K562 (cell line): ENCODE results near the gene AHSG. TPM values are rescaled to one million over a fixed set of nuclear protein-coding genes. Genes with fewer than 3 reads are reported as not detected.

Source experiments
- ATAC-seq: fragments of 200-7000 bp; cut with Tn5 transposase; 3 replicates; pipeline ENCODE4 v1.9.1; 2020; ENCODE audit warnings: moderate library complexity
- BruUV-seq: library from RNA; stranded (reverse); fragments of 400-500 nt; replicated peaks from 2 replicates; lab custom pipeline; 2021; lab: Mats Ljungman, UMichigan
- CTCF ChIA-PET: fragments of 300-600 bp; formaldehyde crosslinking; extraction: SDS; loops from one replicate; lab custom pipeline; 2021; ENCODE audit warnings: low intra/inter-chr PET ratio; lab: Yijun Ruan, JAX
- POLR2A ChIA-PET: fragments of 300-600, 350-650 bp; sonication (Branson Sonifier 250); formaldehyde crosslinking; extraction: SDS; loops from one replicate; lab custom pipeline; 2021; ENCODE audit warnings: antibody characterized with exemption, inconsistent platforms; lab: Yijun Ruan, JAX
- DNase-seq, 4 experiments: peaks; one replicate each; pipeline versions ENCODE4 v3.0.0 to v3.0.0-alpha.2; 2011 to 2018; ENCODE audit warnings: low spot score in 3 of 4, mixed read lengths in 3 of 4; ENCODE audit errors: extremely low read depth in 1 of 4
- FAIRE-seq: peaks from 2 replicates; lab custom pipeline; 2011; peaks lifted over from hg19 to GRCh38; lab: Jason Lieb, UNC
- H2AFZ ChIP-seq: 2 replicates; pipeline ENCODE4 v1.6.0; 2011; ENCODE audit warnings: low read depth, low read length, control low read depth, inconsistent platforms
- H3K27ac ChIP-seq: fragments of 200-600 bp; 3 replicates; pipeline ENCODE4 v1.8.0; 2011; ENCODE audit warnings: low read depth, mild to moderate bottlenecking, control low read depth, inconsistent platforms, low read length, moderate library complexity, mixed read lengths; ENCODE audit errors: extremely low read depth
- H3K27me3 ChIP-seq, 2 experiments: fragments of 300-600 bp in 1 of 2; 2 replicates in 1 of 2; 3 replicates in 1 of 2; pipeline versions ENCODE4 v1.6.0 to v1.8.0; 2011; ENCODE audit warnings: inconsistent platforms in 2 of 2, low read length in 2 of 2, mild to moderate bottlenecking in 1 of 2, mixed read lengths in 1 of 2, moderate library complexity in 1 of 2; ENCODE audit not compliant: control insufficient read depth in 2 of 2, insufficient read depth in 2 of 2
- H3K36me3 ChIP-seq: fragments of 300-600 bp; 3 replicates; pipeline ENCODE4 v1.8.0; 2011; ENCODE audit warnings: mild to moderate bottlenecking, low read length, inconsistent platforms; ENCODE audit not compliant: control insufficient read depth, insufficient read depth
- H3K4me1 ChIP-seq, 2 experiments: fragments of 200-600 bp in 1 of 2; replicated peaks in 1 of 2; 2 replicates in 1 of 2; 3 replicates in 1 of 2; pipeline versions ENCODE4 v1.5.1 to v1.8.0; 2011; ENCODE audit warnings: inconsistent platforms in 2 of 2, low read length in 2 of 2, mild to moderate bottlenecking in 1 of 2, mixed read lengths in 1 of 2, moderate library complexity in 1 of 2; ENCODE audit not compliant: control insufficient read depth in 2 of 2, insufficient read depth in 2 of 2
- H3K4me2 ChIP-seq: 2 replicates; pipeline ENCODE4 v1.6.1; 2011; ENCODE audit warnings: low read length, control low read depth, inconsistent platforms, mixed read lengths; ENCODE audit not compliant: insufficient read depth
- H3K4me3 ChIP-seq: fragments of 200-600 bp; sonication (generic), shearing (Covaris generic); 2 replicates; pipeline ENCODE4 v1.5.1; 2016; ENCODE audit warnings: control low read depth, inconsistent platforms
- H3K79me2 ChIP-seq: fragments of 200-600 bp; 3 replicates; pipeline ENCODE4 v1.8.0; 2011; ENCODE audit warnings: low read length, inconsistent platforms; ENCODE audit not compliant: control insufficient read depth, insufficient read depth
- H3K9ac ChIP-seq, 2 experiments: 2 replicates each; pipeline versions ENCODE4 v1.6.0 to v1.6.1; 2011; ENCODE audit warnings: low read depth in 2 of 2, low read length in 2 of 2, control low read depth in 1 of 2, inconsistent platforms in 1 of 2, mild to moderate bottlenecking in 1 of 2, mixed read lengths in 1 of 2; ENCODE audit not compliant: insufficient read depth in 1 of 2
- H3K9me1 ChIP-seq: one replicate; pipeline ENCODE4 v1.6.0; 2011; ENCODE audit warnings: inconsistent platforms, mild to moderate bottlenecking, low read length, moderate library complexity; ENCODE audit not compliant: control insufficient read depth, insufficient read depth
- H3K9me3 ChIP-seq: replicated peaks from 2 replicates; pipeline ENCODE4 v1.5.1; 2011; ENCODE audit warnings: low read depth, low read length, inconsistent platforms; ENCODE audit not compliant: control insufficient read depth, insufficient read depth
- H4K20me1 ChIP-seq: replicated peaks from 2 replicates; pipeline ENCODE4 v1.6.1; 2011; ENCODE audit warnings: low read length, inconsistent platforms, mixed read lengths; ENCODE audit not compliant: control insufficient read depth, insufficient read depth
- ELF4 ChIP-seq: fragments of 450-650 bp; formaldehyde crosslinking; IDR thresholded peaks from 2 replicates; pipeline ENCODE4 v1.4.0; 2022; ENCODE audit warnings: missing genetic modification characterization
- WGBS: fragments of 100-300 bp; shearing (Covaris generic); methylation state at CpG from one replicate; pipeline ENCODE4 v1.1.6; 2016; ENCODE audit warnings: low coverage, mixed read lengths; ENCODE audit not compliant: insufficient coverage; ENCODE audit errors: missing lambda C conversion rate; 5-methylcytosine and 5-hydroxymethylcytosine counted together
- in situ Hi-C: fragments of 300-500 bp; cut with MboI; formaldehyde crosslinking; loops from 4 replicates; pipeline ENCODE4 v1.15.0; 2018; ENCODE audit warnings: inconsistent platforms, mixed read lengths
- intact Hi-C: fragments of 100-400 bp; cut with micrococcal nuclease; formaldehyde crosslinking; loops from 2 replicates; pipeline ENCODE4 v1.14.2; 2022
- polyA plus RNA-seq, 8 experiments: library from polyadenylated mRNA; depleted of rRNA in 4 of 8; stranded (reverse) in 5 of 8; unstranded in 3 of 8; fragments of >200 nt; fragmentation: Nextera tagmentation in 2 of 8; fragmentation: Illumina TruSeq in 1 of 8; extraction: Ambion mirVana in 2 of 8; extraction: Trizol in 1 of 8; gene quantifications; 2 replicates each; pipeline versions ENCODE4 v1.2.1 to v1.2.3, GENCODE V29; 2011 to 2014; ENCODE audit warnings: inconsistent platforms in 1 of 8, missing spikeins in 1 of 8
- total RNA-seq, 7 experiments: library from RNA; depleted of rRNA in 6 of 7; stranded (reverse); fragments of >200 nt in 6 of 7; fragmentation: Illumina TruSeq in 2 of 7; extraction: Trizol in 2 of 7; gene quantifications; 2 replicates each; pipeline versions ENCODE4 v1.2.1 to v1.2.3, GENCODE V29; 2011 to 2021; ENCODE audit warnings: low replicate concordance in 1 of 7
- TF ChIP-seq, protein P1 (sequence below): sonication (generic); formaldehyde crosslinking; IDR thresholded peaks from 2 replicates; pipeline ENCODE4 v1.8.1; 2023; ENCODE audit warnings: mild to moderate bottlenecking, missing genetic modification reagents

AHSG gene
- total and polyA plus RNA-seq, 9 of the 15 experiments (the other 6 are each of a cell fraction or from before 2014, with no cell fraction given) = 0.69 TPM; not detected in 8

DNA sequence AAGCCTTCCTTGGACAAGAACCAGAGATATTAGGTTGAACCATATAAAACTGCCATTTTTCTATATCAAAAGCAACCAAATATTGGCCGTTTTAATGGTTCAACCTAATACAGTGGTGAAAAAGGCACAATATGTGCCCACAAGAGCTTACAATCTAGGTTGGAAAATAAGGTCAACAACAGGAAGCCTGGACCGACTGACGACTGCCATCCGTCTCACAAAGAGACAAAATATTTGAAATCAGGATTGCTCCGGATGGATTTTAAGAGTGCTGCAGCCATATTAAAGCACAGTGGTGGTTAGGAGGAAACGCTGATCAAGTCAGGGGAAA lies 1.4 kb downstream of the AHSG start:
- ChIA-PET CTCF (interaction anchor here (0.7 to 1.9 kb wide), 3 partner anchors 139 to 207 kb away, joined by 3 to 13 read pairs (median 4); no protein-coding TSS in a partner anchor), POLR2A (interaction anchor here (0.6 to 4.2 kb wide), 5 partner anchors 17 to 208 kb away, joined by 3 to 41 read pairs (median 5); partner anchors contain the start of genes DNAJB11 and EIF4A2)
- intact Hi-C loops = loop anchor here (10.0 kb wide), 2 partner anchors 69 to 551 kb away; partner anchors contain the start of gene CRYGS
- Histone ChIP-seq H3K36me3 (no peaks in the 10 kb centered on the region), H2AFZ (no peak overlapping the region; the same call in 1 of the 2 replicates), H3K9me1 (no peaks in the 10 kb centered on the region), H3K27me3 (peaks cover 9 to 48% of the 10 kb centered on the region in 2 experiments; a peak in 4 of 5 replicates), H3K4me3 (no peak overlapping the region), H3K9me3 (no peaks in the 10 kb centered on the region), H3K9ac (no peak overlapping the region; a peak in 1 of 4 replicates), H4K20me1 (no peaks in the 10 kb centered on the region), H3K4me1 (peaks cover 3 to 10% of the 10 kb centered on the region in 2 experiments; a peak in 3 of 5 replicates), H3K79me2 (no peaks in the 10 kb centered on the region), H3K4me2 (no peak overlapping the region), H3K27ac (no peak overlapping the region)
- ATAC-seq (no peak), FAIRE-seq (no peak), DNase-seq (no peak)
- WGBS = 11% methylated on average over 6 of the region's 6 CpGs
- BruUV-seq = no TSS peak
- no peak for TF ChIP-seq ELF4 (CRISPR knock-in tag)
- TF ChIP-seq, protein P1, sequence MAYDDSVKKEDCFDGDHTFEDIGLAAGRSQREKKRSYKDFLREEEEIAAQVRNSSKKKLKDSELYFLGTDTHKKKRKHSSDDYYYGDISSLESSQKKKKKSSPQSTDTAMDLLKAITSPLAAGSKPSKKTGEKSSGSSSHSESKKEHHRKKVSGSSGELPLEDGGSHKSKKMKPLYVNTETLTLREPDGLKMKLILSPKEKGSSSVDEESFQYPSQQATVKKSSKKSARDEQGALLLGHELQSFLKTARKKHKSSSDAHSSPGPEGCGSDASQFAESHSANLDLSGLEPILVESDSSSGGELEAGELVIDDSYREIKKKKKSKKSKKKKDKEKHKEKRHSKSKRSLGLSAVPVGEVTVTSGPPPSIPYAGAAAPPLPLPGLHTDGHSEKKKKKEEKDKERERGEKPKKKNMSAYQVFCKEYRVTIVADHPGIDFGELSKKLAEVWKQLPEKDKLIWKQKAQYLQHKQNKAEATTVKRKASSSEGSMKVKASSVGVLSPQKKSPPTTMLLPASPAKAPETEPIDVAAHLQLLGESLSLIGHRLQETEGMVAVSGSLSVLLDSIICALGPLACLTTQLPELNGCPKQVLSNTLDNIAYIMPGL (CRISPR knock-in tag) = no peak
- in situ Hi-C loops = loop anchor here (10.0 kb wide), 1 partner anchor 141 kb away; no protein-coding TSS in a partner anchor
